ENCODE data around the gene NAALADL2. TPM values are rescaled to one million over a fixed set of nuclear protein-coding genes. Genes with fewer than 3 reads are reported as not detected.
"Not testable (repeated sequence)": the region's sequence is repeated elsewhere in the genome, so short reads cannot be mapped to it uniquely, and the experiment has no call there.

NAALADL2 gene
- total RNA-seq, 6 donors from 2014 or later = 4.4 to 12.6 (median 6.3) TPM

GRCh38 chr3:175127075-175127662, 268.0 kb downstream of the NAALADL2 start:
- H3K27ac ChIP-seq = no peak overlapping the region
- H3K27me3 ChIP-seq = no peaks in the 10 kb centered on the region
- WGBS, 2 donors = 75 to 85% methylated on average over 3 of the region's 3 CpGs
- H3K4me1 ChIP-seq = no peaks in the 10 kb centered on the region
- TF ChIP-seq CTCF (IDR thresholded peaks at IDR 0.05) (no peak), POLR2AphosphoS5 (IDR thresholded peaks at IDR 0.05) (no peak), EP300 (IDR thresholded peaks at IDR 0.05) (no peak), POLR2A (IDR thresholded peaks at IDR 0.05) (no peak)
- H3K4me3 ChIP-seq = no peak overlapping the region
- no peak for DNase-seq
- H3K9me3 ChIP-seq = peaks cover 0 to 4% (median 0%) of the 10 kb centered on the region in 4 donors
- no peaks in the 10 kb centered on the region for H3K36me3 ChIP-seq
- ATAC-seq (ENCODE audit: low FRiP score in 2 of 2) = no peak

GRCh38 chr3:175129126-175129525, 270.0 kb downstream of the NAALADL2 start:
- Histone ChIP-seq H3K27me3 (no peaks in the 10 kb centered on the region), H3K27ac (no peak overlapping the region), H3K4me1 (no peaks in the 10 kb centered on the region), H3K36me3 (no peaks in the 10 kb centered on the region), H3K4me3 (no peak overlapping the region), H3K9me3 (peaks cover 0 to 3% (median 0%) of the 10 kb centered on the region in 4 donors)
- WGBS, 2 donors = 68 to 79% methylated on average over 2 of the region's 2 CpGs
- no peak for TF ChIP-seq POLR2AphosphoS5 (IDR thresholded peaks at IDR 0.05)
- TF ChIP-seq POLR2A (IDR thresholded peaks at IDR 0.05) = no peak
- ATAC-seq (ENCODE audit: low FRiP score in 2 of 2) = no peak
- no peak for DNase-seq

GRCh38 chr3:175129571-175129970, 270.4 kb downstream of the NAALADL2 start:
- Histone ChIP-seq H3K4me1 (no peaks in the 10 kb centered on the region), H3K27me3 (no peaks in the 10 kb centered on the region), H3K4me3 (no peak overlapping the region), H3K27ac (no peak overlapping the region), H3K36me3 (no peaks in the 10 kb centered on the region), H3K9me3 (no peaks in the 10 kb centered on the region)
- no peak for ATAC-seq (ENCODE audit: low FRiP score in 2 of 2)
- WGBS, 2 donors = 65 to 69% methylated on average over 2 of the region's 2 CpGs
- TF ChIP-seq POLR2A (IDR thresholded peaks at IDR 0.05) = no peak
- DNase-seq = no peak

GRCh38 chr3:175131866-175132265, 272.7 kb downstream of the NAALADL2 start:
- not testable (repeated sequence) for H3K4me3 ChIP-seq; H3K27ac ChIP-seq; H3K9me3 ChIP-seq; H3K36me3 ChIP-seq; H3K4me1 ChIP-seq; ATAC-seq (ENCODE audit: low FRiP score in 2 of 2); H3K27me3 ChIP-seq
- peak in 1 of 2 donors; percentile 25 for DNase-seq
- no CpG with 5 or more reads among the region's 28 CpGs for WGBS, 2 donors

GRCh38 chr3:175132706-175133105, 273.6 kb downstream of the NAALADL2 start:
- peak in 1 of 2 donors; percentile 40 for DNase-seq
- not testable (repeated sequence) for ATAC-seq (ENCODE audit: low FRiP score in 2 of 2); H3K4me1 ChIP-seq; H3K9me3 ChIP-seq; H3K4me3 ChIP-seq; H3K36me3 ChIP-seq; H3K27me3 ChIP-seq; H3K27ac ChIP-seq
- 91 to 100% methylated on average over 3 to 16 of the region's 28 CpGs for WGBS, 2 donors

- H3K4me1 ChIP-seq = no peaks in the 10 kb centered on the region
- TF ChIP-seq POLR2A (IDR thresholded peaks at IDR 0.05) (no peak), CTCF (IDR thresholded peaks at IDR 0.05) (no peak), POLR2AphosphoS5 (IDR thresholded peaks at IDR 0.05) (no peak), EP300 (IDR thresholded peaks at IDR 0.05) (no peak)
- WGBS, 2 donors = 93 to 95% methylated on average over 2 of the region's 2 CpGs
- H3K36me3 ChIP-seq = no peaks in the 10 kb centered on the region
- DNase-seq (no peak), ATAC-seq (ENCODE audit: low FRiP score in 2 of 2) (no peak)
- H3K9me3 ChIP-seq = no peaks in the 10 kb centered on the region
- no peak overlapping the region for H3K4me3 ChIP-seq
- H3K27me3 ChIP-seq = no peaks in the 10 kb centered on the region
- H3K27ac ChIP-seq = no peak overlapping the region
These were observed 285.2 kb downstream of the NAALADL2 start for GRCh38 chr3:175144368-175144767.

GRCh38 chr3:175146258-175146657, 287.1 kb downstream of the NAALADL2 start:
- ATAC-seq (ENCODE audit: low FRiP score in 2 of 2) (no peak), DNase-seq (no peak)
- H3K9me3 ChIP-seq = no peaks in the 10 kb centered on the region
- no peaks in the 10 kb centered on the region for H3K27me3 ChIP-seq
- no peaks in the 10 kb centered on the region for H3K4me1 ChIP-seq
- H3K4me3 ChIP-seq = no peak overlapping the region
- no peaks in the 10 kb centered on the region for H3K36me3 ChIP-seq
- TF ChIP-seq POLR2A (IDR thresholded peaks at IDR 0.05) (no peak), EP300 (IDR thresholded peaks at IDR 0.05) (no peak), POLR2AphosphoS5 (IDR thresholded peaks at IDR 0.05) (no peak), CTCF (IDR thresholded peaks at IDR 0.05) (no peak)
- 73 to 83% methylated on average over 1 of the region's 1 CpG for WGBS, 2 donors
- no peak overlapping the region for H3K27ac ChIP-seq

All from upper lobe of left lung (tissue), 6 donors.